T1000 (cell line): ENCODE results near the gene BEX4.
"Not testable (repeated sequence)": the region's sequence is repeated elsewhere in the genome, so short reads cannot be mapped to it uniquely, and the experiment has no call there.

ENCODE experiments used
- DNase-seq: peaks from one replicate; lab custom pipeline; 2025; ENCODE audit warnings: mixed read lengths; lab: John Stamatoyannopoulos, UW

BEX4 gene

GRCh38 chrX:103214870-103215424 is at the start of gene BEX4:
Gene BEX4 (plus strand): TSS chrX:103215108. CDS start chrX:103216154, 1,046 bp downstream.
- DNase-seq = peak; percentile 13

- DNase-seq = no peak
These were observed 44.7 kb upstream of the BEX4 start for GRCh38 chrX:103170216-103170615.

- DNase-seq = no peak
These were observed 43.6 kb upstream of the BEX4 start for GRCh38 chrX:103171353-103171752.

GRCh38 chrX:103175256-103175655 is 39.7 kb upstream of the BEX4 start:
- not testable (repeated sequence) for DNase-seq

- peak; percentile 3 for DNase-seq
These were observed 38.8 kb upstream of the BEX4 start for GRCh38 chrX:103175944-103176753.

- no peak for DNase-seq
These were observed 37.4 kb upstream of the BEX4 start for GRCh38 chrX:103177556-103177955.

- no peak for DNase-seq
These were observed 31.0 kb upstream of the BEX4 start for GRCh38 chrX:103183912-103184311.

DNA sequence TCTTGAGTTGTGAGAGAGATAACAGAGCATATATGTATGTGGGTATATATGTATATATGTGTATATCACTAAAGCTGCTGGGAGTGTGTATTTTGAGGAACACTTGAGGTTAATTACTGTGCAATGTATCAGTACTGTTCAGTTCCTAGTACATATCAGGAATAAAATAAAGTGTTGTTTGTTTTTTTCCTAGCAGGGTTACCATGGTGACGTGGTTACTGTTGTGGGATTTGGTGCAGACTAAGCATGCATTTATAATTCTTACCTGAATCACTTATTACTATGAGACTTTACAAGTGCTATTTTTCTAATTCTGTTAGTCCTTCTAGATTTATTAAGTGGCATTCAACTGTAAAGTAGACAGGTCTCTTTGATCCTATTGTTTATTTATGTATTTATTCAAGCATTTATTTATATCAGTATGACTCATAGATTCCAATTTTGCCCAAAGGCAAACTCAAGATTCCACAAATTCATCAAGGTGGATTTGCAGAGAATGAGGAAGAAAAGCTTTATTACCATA is 26.9 kb upstream of the BEX4 start:
- DNase-seq = no peak

- no peak for DNase-seq
These were observed 17.1 kb upstream of the BEX4 start for GRCh38 chrX:103197721-103198306.

GRCh38 chrX:103198668-103199067 is 16.2 kb upstream of the BEX4 start:
- not testable (repeated sequence) for DNase-seq

- DNase-seq = no peak
These were observed 13.9 kb upstream of the BEX4 start for GRCh38 chrX:103201041-103201440.

GRCh38 chrX:103210056-103210455 is 4.9 kb upstream of the BEX4 start:
- no peak for DNase-seq

DNA sequence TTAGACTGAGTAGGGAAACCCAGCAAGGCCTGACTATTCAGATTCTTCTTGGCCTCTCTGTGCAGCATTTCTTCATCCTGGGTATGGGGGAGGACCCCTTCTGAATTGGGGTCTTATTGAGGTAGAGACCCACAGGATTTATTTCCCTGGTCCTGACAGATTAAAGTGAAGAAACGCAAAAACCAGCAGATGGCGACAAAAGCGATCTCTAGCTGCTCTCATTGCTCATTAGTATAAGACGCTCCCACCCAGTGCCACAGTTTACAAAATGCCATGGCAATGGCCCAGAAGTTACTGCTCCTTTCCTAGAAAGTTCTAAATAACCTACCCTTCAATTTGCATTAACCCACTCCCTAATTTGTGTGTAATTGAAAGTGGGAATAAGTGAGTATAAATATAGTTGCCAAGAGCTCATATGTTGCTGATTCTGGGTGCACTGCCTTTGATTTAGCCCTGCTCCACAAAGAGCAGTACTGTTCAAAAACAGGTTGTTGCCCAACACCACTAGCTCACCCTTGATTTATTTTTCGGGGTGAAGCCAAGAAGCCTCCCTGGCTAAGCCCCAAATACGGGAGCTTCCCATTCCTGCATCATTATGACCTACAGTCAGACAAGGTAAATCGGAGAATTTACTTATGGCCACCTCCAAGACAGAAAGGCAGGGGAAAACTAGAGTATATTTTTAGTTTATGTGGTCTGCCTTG is 3.7 kb upstream of the BEX4 start:
- DNase-seq = no peak

DNA sequence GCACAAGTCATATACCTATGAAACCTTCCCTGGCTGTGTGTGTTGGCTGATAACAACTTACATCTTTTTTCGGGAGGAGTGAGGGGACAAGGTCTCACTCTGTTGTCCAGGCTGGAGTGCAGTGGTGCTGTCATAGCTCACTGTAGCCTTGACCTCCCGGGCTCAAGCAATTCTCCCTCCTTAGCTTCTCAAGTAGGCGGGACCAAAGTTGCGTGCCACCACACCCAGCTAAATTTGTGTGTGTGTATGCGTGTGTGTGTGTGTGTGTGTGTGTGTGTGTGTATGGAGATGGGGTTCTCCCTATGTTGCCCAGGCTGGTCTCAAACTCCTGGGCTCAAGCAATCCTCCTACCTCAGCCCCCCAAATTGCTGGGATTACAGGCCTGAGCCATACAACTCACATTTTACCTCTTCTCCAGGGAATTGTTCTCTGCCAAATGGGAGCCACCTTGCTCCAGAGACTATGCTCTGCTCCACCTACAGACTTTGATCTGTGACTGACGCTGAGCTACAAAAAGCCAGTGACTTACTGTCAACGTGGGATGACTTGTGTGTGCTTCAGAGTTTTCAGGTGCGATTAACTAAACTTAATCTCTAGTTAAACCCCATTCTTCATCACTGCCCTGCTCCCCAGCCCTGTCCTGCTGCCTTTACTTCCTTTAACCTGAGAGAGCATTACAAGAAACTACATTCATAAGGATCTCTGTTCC is 2.0 kb upstream of the BEX4 start:
- DNase-seq = no peak

DNA sequence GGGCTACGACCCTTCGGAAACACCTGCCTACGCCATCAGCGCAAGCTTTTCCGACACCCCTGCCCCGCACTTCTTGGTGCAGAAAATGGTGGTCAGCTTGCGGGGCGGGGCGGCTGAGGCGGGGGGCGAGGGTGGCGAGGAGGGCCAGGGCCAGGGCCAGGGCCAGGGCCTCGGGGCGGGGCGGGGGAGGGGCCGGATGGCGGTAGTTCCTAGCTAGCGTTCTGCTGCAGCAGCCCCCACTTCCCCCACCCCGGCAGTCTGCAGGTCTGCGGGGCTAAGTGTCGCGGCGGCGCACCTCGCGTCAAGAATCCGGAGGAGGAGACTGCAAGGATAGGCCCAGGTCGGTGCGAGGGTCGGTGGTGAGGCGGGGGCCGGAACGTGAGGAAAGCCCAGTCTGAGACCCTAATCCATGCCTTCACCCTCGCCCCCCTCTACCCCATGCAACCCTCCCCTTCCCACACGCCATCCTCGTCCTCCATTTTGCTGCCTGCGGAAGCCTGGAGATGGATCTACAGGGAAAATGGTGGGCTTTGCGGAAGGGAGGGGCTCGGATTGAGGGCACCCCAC is 600 bp downstream of the BEX4 start:
- DNase-seq = no peak

DNA sequence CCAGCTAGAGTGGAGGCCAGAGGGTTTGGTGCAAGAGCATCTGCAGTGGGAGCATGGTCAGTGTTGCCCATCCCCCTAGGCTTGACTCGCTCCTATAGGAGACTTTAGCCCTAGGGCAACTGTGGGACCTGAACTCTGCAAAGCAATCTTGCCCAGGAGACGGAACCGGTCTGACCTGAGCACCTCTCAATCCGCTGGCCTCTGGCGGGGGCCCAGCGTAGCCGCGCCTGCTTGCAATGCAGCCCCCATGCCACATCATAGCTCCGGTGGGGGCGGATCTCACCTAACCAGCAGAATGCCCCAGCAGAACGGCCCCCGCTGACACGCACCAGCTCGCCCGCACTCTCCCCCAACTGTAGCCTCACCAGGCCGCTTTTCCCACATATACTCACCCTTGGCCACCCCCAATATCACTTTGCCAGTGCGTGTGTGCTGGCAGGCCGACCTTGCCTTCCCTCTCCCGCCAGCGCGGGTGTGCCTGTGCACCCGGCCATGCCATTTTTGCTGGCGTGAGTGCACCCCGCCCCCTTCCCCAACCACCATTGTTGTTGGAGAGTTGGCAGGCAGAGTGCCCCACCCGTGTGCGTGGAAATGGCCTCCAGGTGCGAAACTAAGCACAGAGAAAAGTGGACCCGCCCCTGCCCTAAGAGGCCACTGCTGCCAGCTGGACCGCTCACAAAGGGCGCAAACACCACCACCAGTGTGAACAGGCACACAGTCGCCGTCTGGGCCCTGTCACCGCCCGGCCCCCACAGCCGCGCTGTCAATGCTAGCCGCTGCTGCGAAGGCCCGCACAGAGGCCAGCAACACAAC is 5.8 kb downstream of the BEX4 start:
- no peak for DNase-seq

DNA sequence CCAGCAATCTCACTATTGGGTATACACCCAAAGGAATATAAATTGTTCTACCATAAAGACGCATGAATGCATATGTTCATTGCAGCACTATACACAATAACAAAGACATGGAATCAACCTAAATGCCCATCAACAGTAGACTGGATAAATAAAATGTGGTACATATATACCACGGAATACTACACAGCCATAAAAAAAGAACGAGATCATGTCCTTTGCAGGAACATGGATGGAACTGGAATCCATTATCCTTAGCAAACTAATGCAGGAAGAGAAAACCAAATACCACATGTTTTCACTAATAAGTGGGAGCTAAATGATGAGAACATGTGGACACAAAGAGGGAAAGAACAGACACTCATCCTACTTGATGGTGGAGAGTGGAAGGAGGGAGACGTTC is 11.0 kb downstream of the BEX4 start:
- not testable (repeated sequence) for DNase-seq

DNA sequence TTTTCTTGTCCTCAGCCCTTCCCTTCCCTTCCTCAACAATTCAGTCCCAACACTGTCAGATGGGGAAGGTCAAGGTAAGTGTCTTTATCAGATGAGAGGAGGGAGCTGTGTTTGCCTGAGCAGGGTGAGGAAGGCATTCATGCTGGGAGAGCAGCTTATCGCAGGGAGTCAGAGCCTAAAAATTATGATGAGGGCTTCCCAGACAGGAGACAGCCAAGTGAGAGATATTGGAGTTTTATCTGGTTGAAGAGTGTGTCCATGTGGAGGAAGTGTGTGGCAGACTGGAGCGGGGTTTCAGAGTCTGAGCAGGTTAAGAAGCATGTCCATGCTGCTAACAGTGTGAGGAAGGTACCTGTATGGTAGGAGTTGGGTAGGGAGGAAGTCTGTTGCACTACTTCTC is 18.4 kb downstream of the BEX4 start:
- no peak for DNase-seq

DNA sequence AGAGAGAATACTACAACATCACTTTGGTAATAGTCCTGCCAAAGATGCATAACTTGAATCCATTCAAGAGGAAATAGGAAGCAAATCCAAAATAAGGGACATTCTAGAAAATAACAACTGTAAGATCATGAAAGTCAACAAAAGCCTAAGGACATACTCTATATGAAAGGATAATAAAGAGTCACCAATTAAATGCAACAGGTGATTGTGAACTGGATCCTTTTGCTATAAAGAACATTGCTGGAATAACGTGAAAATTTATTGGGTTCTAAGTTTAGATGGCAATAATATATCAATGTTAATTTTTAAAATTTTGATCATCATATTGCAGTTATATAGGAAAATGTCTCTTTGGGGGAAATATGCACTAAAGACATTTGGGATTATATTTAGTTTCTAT is 20.0 kb downstream of the BEX4 start:
- DNase-seq = no peak

- DNase-seq = not testable (repeated sequence)
These were observed 20.7 kb downstream of the BEX4 start for GRCh38 chrX:103235608-103236007.

DNA sequence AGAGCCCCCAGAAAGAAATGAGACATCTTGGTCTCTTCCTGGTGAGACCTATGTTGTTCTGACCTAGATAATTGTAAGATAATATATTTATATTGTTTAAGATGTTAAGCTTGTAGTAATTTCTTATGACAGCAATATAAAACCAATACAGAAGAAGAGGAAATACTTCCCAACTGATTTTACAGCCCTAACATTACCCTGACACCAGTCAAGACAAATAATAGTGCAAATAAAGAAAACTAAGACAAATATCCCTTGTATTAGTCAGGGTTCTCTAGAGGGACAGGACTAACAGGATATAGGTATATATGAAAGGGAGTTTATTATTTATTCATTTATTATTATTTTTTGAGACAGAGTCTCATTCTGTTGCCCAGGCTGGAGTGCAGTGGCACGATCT is 21.4 kb downstream of the BEX4 start:
- DNase-seq = no peak
